CD4-positive, alpha-beta T cell treated with Interleukin-2 at 100 ng/mL for 4 hours (primary cell): ENCODE data around the gene F5.

ENCODE experiments used
- DNase-seq: peaks from one replicate; pipeline ENCODE4 v3.0.0-alpha.2; 2020; ENCODE audit warnings: low spot score

The F5 gene

GRCh38 chr1:169478094-169478672 lies 108.1 kb downstream of the F5 start:
- DNase-seq, result no peak

- DNase-seq, result no peak
Observed at GRCh38 chr1:169475806-169476387, 110.4 kb downstream of the F5 start.

GRCh38 chr1:169474302-169474995 lies 111.8 kb downstream of the F5 start:
- no peak for DNase-seq

- DNase-seq, result no peak
Observed at GRCh38 chr1:169473347-169473746, 112.9 kb downstream of the F5 start.

GRCh38 chr1:169472738-169473137 lies 113.5 kb downstream of the F5 start:
- no peak for DNase-seq

GRCh38 chr1:169468982-169469381 lies 117.3 kb downstream of the F5 start:
- no peak for DNase-seq

- peak; percentile 37 for DNase-seq
Observed at GRCh38 chr1:169466259-169467230, 119.7 kb downstream of the F5 start.

GRCh38 chr1:169465281-169465680 lies 121.0 kb downstream of the F5 start:
- DNase-seq, result no peak
